Measurements from ENCODE around the gene LRRC3B.

LRRC3B gene

GRCh38 chr3:26655231-26655630 is 32.7 kb downstream of the LRRC3B start:
- no peak for DNase-seq (ENCODE audit: low read depth)
- in situ Hi-C loops (cut with HindIII; ENCODE audit: low sequenced_read_pairs), result no loop called here
- TF ChIP-seq CTCF (IDR thresholded peaks at IDR 0.05; ENCODE audit: low read depth, low read length, missing control alignments), result no peak
- H3K4me3 ChIP-seq (ENCODE audit: low read depth, low read length), result no peak overlapping the region

GRCh38 chr3:26657348-26657976 is 34.9 kb downstream of the LRRC3B start:
- no peak for TF ChIP-seq CTCF (IDR thresholded peaks at IDR 0.05; ENCODE audit: low read depth, low read length, missing control alignments)
- no peak for DNase-seq (ENCODE audit: low read depth)
- H3K4me3 ChIP-seq (ENCODE audit: low read depth, low read length), result no peak overlapping the region
- in situ Hi-C loops (cut with HindIII; ENCODE audit: low sequenced_read_pairs), result no loop called here

GRCh38 chr3:26668171-26668570 is 45.6 kb downstream of the LRRC3B start:
- in situ Hi-C loops (cut with HindIII; ENCODE audit: low sequenced_read_pairs), result no loop called here
- no peak overlapping the region for H3K4me3 ChIP-seq (ENCODE audit: low read depth, low read length)
- TF ChIP-seq CTCF (IDR thresholded peaks at IDR 0.05; ENCODE audit: low read depth, low read length, missing control alignments), result no peak
- no peak for DNase-seq (ENCODE audit: low read depth)

- no peak overlapping the region for H3K4me3 ChIP-seq (ENCODE audit: low read depth, low read length)
- in situ Hi-C loops (cut with HindIII; ENCODE audit: low sequenced_read_pairs), result no loop called here
- no peak for TF ChIP-seq CTCF (IDR thresholded peaks at IDR 0.05; ENCODE audit: low read depth, low read length, missing control alignments)
- DNase-seq (ENCODE audit: low read depth), result no peak
Measured at GRCh38 chr3:26668696-26669095, 46.1 kb downstream of the LRRC3B start.

- no peak for TF ChIP-seq CTCF (IDR thresholded peaks at IDR 0.05; ENCODE audit: low read depth, low read length, missing control alignments)
- in situ Hi-C loops (cut with HindIII; ENCODE audit: low sequenced_read_pairs), result no loop called here
- H3K4me3 ChIP-seq (ENCODE audit: low read depth, low read length), result no peak overlapping the region
- DNase-seq (ENCODE audit: low read depth), result no peak
Measured at GRCh38 chr3:26675336-26675735, 52.8 kb downstream of the LRRC3B start.

GRCh38 chr3:26681632-26682031 is 59.1 kb downstream of the LRRC3B start:
- H3K4me3 ChIP-seq (ENCODE audit: low read depth, low read length), result no peak overlapping the region
- in situ Hi-C loops (cut with HindIII; ENCODE audit: low sequenced_read_pairs), result no loop called here
- no peak for TF ChIP-seq CTCF (IDR thresholded peaks at IDR 0.05; ENCODE audit: low read depth, low read length, missing control alignments)
- DNase-seq (ENCODE audit: low read depth), result no peak

Measured in astrocyte of the cerebellum (primary cell).